ENCODE data around the gene RAVER1.
"Not testable (repeated sequence)": the region's sequence is repeated elsewhere in the genome, so short reads cannot be mapped to it uniquely, and the experiment has no call there.

The RAVER1 gene

DNA sequence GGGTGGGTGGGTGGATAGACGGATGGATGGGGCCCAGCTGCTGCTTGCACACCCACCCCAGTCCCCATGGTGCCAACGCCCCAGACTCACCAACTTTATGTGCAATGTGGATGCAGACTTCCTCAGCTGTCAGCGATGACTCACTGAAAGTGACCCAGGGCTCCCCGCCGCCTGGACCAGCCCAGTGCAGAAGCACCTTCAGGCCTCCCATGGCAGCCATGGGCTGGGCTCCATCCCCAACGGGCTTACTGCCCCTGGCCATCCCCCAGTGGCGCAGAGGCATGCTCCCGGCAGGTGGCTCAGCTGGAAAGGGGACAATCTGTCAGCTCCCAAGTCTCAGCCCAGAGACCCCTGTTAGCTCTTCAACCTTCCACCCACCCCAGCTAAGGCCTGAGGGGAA lies 44.8 kb upstream of the RAVER1 start:
- Histone ChIP-seq H3K4me1 (ENCODE audit: insufficient read depth, low read length) (peaks cover 27% of the 10 kb centered on the region), H3K4me3 (ENCODE audit: low read depth in 1 of 2, low read length in 2 of 2) (no peak overlapping the region), H3K36me3 (ENCODE audit: insufficient read depth, low read length) (peaks cover 29% of the 10 kb centered on the region), H4K20me1 (ENCODE audit: insufficient read depth, low read length) (no peaks in the 10 kb centered on the region), H3K9ac (ENCODE audit: low read depth, low read length) (no peak overlapping the region), H3K27me3 (ENCODE audit: insufficient read depth, low read length, poor library complexity) (no peaks in the 10 kb centered on the region), H3K9me3 (ENCODE audit: insufficient read depth, low read length, severe bottlenecking) (no peaks in the 10 kb centered on the region), H2AFZ (ENCODE audit: low read depth, low read length) (no peak overlapping the region), H3K27ac (ENCODE audit: low read length) (no peak overlapping the region), H3K79me2 (ENCODE audit: insufficient read depth, low read length) (peaks cover 25% of the 10 kb centered on the region), H3K4me2 (ENCODE audit: insufficient read depth, low read length) (peak overlapping the region; percentile 94; the same call in 1 of the 2 replicates)
- DNase-seq (no peak), ATAC-seq (ENCODE audit: insufficient read depth, low read depth) (no peak)
- TF ChIP-seq EZH2 (IDR thresholded peaks at IDR 0.05; ENCODE audit: borderline replicate concordance, low read depth, low read length, severe bottlenecking) = no peak
- TF ChIP-seq, protein P1, sequence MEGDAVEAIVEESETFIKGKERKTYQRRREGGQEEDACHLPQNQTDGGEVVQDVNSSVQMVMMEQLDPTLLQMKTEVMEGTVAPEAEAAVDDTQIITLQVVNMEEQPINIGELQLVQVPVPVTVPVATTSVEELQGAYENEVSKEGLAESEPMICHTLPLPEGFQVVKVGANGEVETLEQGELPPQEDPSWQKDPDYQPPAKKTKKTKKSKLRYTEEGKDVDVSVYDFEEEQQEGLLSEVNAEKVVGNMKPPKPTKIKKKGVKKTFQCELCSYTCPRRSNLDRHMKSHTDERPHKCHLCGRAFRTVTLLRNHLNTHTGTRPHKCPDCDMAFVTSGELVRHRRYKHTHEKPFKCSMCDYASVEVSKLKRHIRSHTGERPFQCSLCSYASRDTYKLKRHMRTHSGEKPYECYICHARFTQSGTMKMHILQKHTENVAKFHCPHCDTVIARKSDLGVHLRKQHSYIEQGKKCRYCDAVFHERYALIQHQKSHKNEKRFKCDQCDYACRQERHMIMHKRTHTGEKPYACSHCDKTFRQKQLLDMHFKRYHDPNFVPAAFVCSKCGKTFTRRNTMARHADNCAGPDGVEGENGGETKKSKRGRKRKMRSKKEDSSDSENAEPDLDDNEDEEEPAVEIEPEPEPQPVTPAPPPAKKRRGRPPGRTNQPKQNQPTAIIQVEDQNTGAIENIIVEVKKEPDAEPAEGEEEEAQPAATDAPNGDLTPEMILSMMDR (IDR thresholded peaks at IDR 0.05; ENCODE audit: borderline replicate concordance, extremely low read depth, low read length, poor library complexity, severe bottlenecking) = no peak

DNA sequence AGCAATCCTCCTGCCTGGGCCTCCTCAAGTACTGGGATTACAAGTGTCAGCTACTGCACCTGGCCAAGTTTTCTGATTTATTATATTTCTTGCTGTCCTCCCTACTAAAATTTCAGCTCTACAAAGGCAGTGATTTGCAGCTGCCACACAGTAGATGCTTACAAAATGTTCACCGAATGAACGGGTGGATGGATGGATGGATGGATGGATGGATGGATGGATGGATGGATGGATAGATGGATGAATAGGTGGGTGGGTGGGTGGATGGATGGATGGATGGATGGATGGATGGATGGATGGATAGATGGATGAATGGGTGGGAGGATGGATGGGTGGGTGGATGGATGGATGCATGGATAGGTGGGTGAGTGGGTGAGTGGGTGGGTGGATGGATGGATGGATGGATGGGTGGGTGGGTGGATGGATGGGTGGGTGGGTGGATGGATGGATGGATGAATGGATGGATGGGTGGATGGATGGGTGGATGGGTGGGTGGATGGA lies 43.9 kb upstream of the RAVER1 start:
- H3K4me2 ChIP-seq (ENCODE audit: insufficient read depth, low read length); H2AFZ ChIP-seq (ENCODE audit: low read depth, low read length); H3K9me3 ChIP-seq (ENCODE audit: insufficient read depth, low read length, severe bottlenecking); H3K9ac ChIP-seq (ENCODE audit: low read depth, low read length); DNase-seq; ATAC-seq (ENCODE audit: insufficient read depth, low read depth); H4K20me1 ChIP-seq (ENCODE audit: insufficient read depth, low read length); H3K4me3 ChIP-seq (ENCODE audit: low read depth in 1 of 2, low read length in 2 of 2); H3K27me3 ChIP-seq (ENCODE audit: insufficient read depth, low read length, poor library complexity); H3K27ac ChIP-seq (ENCODE audit: low read length): not testable (repeated sequence)
- peaks cover 27% of the 10 kb centered on the region for H3K4me1 ChIP-seq (ENCODE audit: insufficient read depth, low read length)
- peaks cover 25% of the 10 kb centered on the region for H3K79me2 ChIP-seq (ENCODE audit: insufficient read depth, low read length)
- H3K36me3 ChIP-seq (ENCODE audit: insufficient read depth, low read length) = peaks cover 33% of the 10 kb centered on the region

DNA sequence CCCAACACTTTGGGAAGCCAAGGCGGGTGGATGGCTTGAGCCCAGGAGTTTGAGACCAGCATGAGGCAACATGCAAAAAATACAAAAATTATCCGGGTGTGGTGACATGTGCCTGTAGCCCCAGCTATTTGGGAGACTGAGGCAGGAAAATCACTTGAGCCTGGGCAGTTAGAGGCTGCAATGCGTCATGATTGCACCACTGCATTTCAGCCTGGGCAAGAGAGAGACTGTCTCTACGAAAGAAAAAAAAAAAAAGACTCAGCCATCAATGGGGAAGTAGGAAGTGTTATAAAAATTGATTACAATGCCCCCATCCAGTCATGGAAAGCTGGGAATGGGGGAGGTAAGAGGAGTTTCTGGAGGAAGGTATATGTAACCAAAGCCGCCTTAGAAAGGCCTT lies 41.6 kb upstream of the RAVER1 start:
- Histone ChIP-seq H3K79me2 (ENCODE audit: insufficient read depth, low read length) (peaks cover 16% of the 10 kb centered on the region), H3K27ac (ENCODE audit: low read length) (no peak overlapping the region), H2AFZ (ENCODE audit: low read depth, low read length) (no peak overlapping the region), H3K36me3 (ENCODE audit: insufficient read depth, low read length) (peaks cover 36% of the 10 kb centered on the region), H3K4me2 (ENCODE audit: insufficient read depth, low read length) (no peak overlapping the region), H3K9ac (ENCODE audit: low read depth, low read length) (no peak overlapping the region), H3K9me3 (ENCODE audit: insufficient read depth, low read length, severe bottlenecking) (no peaks in the 10 kb centered on the region), H3K27me3 (ENCODE audit: insufficient read depth, low read length, poor library complexity) (no peaks in the 10 kb centered on the region), H3K4me1 (ENCODE audit: insufficient read depth, low read length) (peaks cover 19% of the 10 kb centered on the region), H4K20me1 (ENCODE audit: insufficient read depth, low read length) (no peaks in the 10 kb centered on the region), H3K4me3 (ENCODE audit: low read depth in 1 of 2, low read length in 2 of 2) (no peak overlapping the region)
- DNase-seq = no peak
- ATAC-seq (ENCODE audit: insufficient read depth, low read depth) = no peak
- TF ChIP-seq EZH2 (IDR thresholded peaks at IDR 0.05; ENCODE audit: borderline replicate concordance, low read depth, low read length, severe bottlenecking) = no peak
- TF ChIP-seq, protein P1 (IDR thresholded peaks at IDR 0.05; ENCODE audit: borderline replicate concordance, extremely low read depth, low read length, poor library complexity, severe bottlenecking) = no peak

DNA sequence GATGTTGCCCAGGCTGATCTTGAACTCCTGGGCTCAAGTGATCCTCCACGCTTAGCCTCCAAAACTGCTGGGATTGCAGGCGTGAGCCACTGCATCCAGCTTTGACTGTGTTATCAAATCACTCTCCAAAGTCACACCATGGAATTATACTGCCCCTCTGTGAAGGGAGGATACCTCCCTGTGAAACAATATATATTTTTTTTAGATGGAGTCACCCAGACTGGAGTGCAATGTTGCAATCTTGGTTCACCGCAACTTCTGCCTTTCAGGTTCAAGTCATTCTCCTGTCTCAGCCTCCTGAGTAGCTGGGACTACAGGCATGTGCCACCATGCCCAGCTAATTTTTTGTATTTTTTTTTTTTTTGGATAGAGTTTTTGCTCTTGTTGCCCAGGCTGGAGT lies 39.4 kb upstream of the RAVER1 start:
- no peak for DNase-seq
- ATAC-seq (ENCODE audit: insufficient read depth, low read depth) = no peak
- no peaks in the 10 kb centered on the region for H3K9me3 ChIP-seq (ENCODE audit: insufficient read depth, low read length, severe bottlenecking)
- H3K27ac ChIP-seq (ENCODE audit: low read length) = no peak overlapping the region
- no peaks in the 10 kb centered on the region for H3K4me1 ChIP-seq (ENCODE audit: insufficient read depth, low read length)
- TF ChIP-seq, protein P1 (IDR thresholded peaks at IDR 0.05; ENCODE audit: borderline replicate concordance, extremely low read depth, low read length, poor library complexity, severe bottlenecking) = no peak
- TF ChIP-seq EZH2 (IDR thresholded peaks at IDR 0.05; ENCODE audit: borderline replicate concordance, low read depth, low read length, severe bottlenecking) = no peak
- H3K79me2 ChIP-seq (ENCODE audit: insufficient read depth, low read length) = 0 out of 2 replicates have a peak, but pooled peaks cover 3% of the 10 kb centered on the region
- no peaks in the 10 kb centered on the region for H4K20me1 ChIP-seq (ENCODE audit: insufficient read depth, low read length)
- no peak overlapping the region for H2AFZ ChIP-seq (ENCODE audit: low read depth, low read length)
- H3K27me3 ChIP-seq (ENCODE audit: insufficient read depth, low read length, poor library complexity) = no peaks in the 10 kb centered on the region
- no peak overlapping the region for H3K4me2 ChIP-seq (ENCODE audit: insufficient read depth, low read length)
- H3K4me3 ChIP-seq (ENCODE audit: low read depth in 1 of 2, low read length in 2 of 2) = no peak overlapping the region
- H3K9ac ChIP-seq (ENCODE audit: low read depth, low read length) = no peak overlapping the region
- peaks cover 47% of the 10 kb centered on the region for H3K36me3 ChIP-seq (ENCODE audit: insufficient read depth, low read length)
